Activated CD4-positive, alpha-beta T cell treated with anti-CD3 and anti-CD28 coated beads, Interleukin-2, amount 50 U/mL, for 48 hours (primary cell): ENCODE results near the gene RPL32.
"Not testable (repeated sequence)": the region's sequence is repeated elsewhere in the genome, so short reads cannot be mapped to it uniquely, and the experiment has no call there.

Experiments
- DNase-seq, 2 experiments: peaks; one replicate each; pipeline ENCODE4 v3.0.0-alpha.2; 2020

The RPL32 gene

GRCh38 chr3:12868039-12869034, 27.0 kb upstream of the RPL32 start:
- peak; percentile 69 to 79 for DNase-seq

GRCh38 chr3:12866836-12867235, 25.5 kb upstream of the RPL32 start:
- DNase-seq: no peak

GRCh38 chr3:12865271-12865670, 23.9 kb upstream of the RPL32 start:
- no peak for DNase-seq

- no peak for DNase-seq
Observed at GRCh38 chr3:12862387-12862786, 21.0 kb upstream of the RPL32 start.

- no peak for DNase-seq
Observed at GRCh38 chr3:12861611-12862010, 20.2 kb upstream of the RPL32 start.

- DNase-seq: no peak
Observed at GRCh38 chr3:12859840-12860239, 18.5 kb upstream of the RPL32 start.

GRCh38 chr3:12856626-12857025, 15.3 kb upstream of the RPL32 start:
- no peak for DNase-seq

- no peak for DNase-seq
Observed at GRCh38 chr3:12854565-12854964, 13.2 kb upstream of the RPL32 start.

GRCh38 chr3:12853847-12854246, 12.5 kb upstream of the RPL32 start:
- not testable (repeated sequence) for DNase-seq

GRCh38 chr3:12852201-12852600, 10.8 kb upstream of the RPL32 start:
- no peak for DNase-seq

GRCh38 chr3:12845811-12846210, 4.4 kb upstream of the RPL32 start:
- no peak for DNase-seq

- DNase-seq: no peak
Observed at GRCh38 chr3:12842469-12842868, 1.1 kb upstream of the RPL32 start.

- DNase-seq: no peak
Observed at GRCh38 chr3:12841970-12842328, 584 bp upstream of the RPL32 start.

GRCh38 chr3:12840591-12841148, 695 bp downstream of the RPL32 start:
- no peak for DNase-seq

- not testable (repeated sequence) for DNase-seq
Observed at GRCh38 chr3:12840148-12840547, 1.2 kb downstream of the RPL32 start.

- no peak for DNase-seq
Observed at GRCh38 chr3:12839156-12839946, 2.0 kb downstream of the RPL32 start.

GRCh38 chr3:12838179-12838965, 3.0 kb downstream of the RPL32 start:
- no peak for DNase-seq

GRCh38 chr3:12837295-12837986, 3.9 kb downstream of the RPL32 start:
- no peak for DNase-seq

GRCh38 chr3:12835052-12835665, 6.2 kb downstream of the RPL32 start:
- DNase-seq: no peak

GRCh38 chr3:12833222-12834161, 7.9 kb downstream of the RPL32 start:
- DNase-seq: no peak
